22Rv1 (cell line): ENCODE results near the gene TK2.

Experiments
- H3K27ac ChIP-seq: fragments of 450-650 bp; 2 replicates; pipeline ENCODE4 v1.5.1; 2017
- ZFX ChIP-seq: fragments of 450-650 bp; IDR thresholded peaks from 2 replicates; pipeline ENCODE4 v1.6.1; 2017; ENCODE audit warnings: antibody characterized with exemption, borderline replicate concordance
- TF ChIP-seq, protein P1 (sequence below): fragments of 450-650 bp; IDR thresholded peaks from 2 replicates; pipeline ENCODE4 v1.5.1; 2017; ENCODE audit warnings: mild to moderate bottlenecking

The TK2 gene

DNA sequence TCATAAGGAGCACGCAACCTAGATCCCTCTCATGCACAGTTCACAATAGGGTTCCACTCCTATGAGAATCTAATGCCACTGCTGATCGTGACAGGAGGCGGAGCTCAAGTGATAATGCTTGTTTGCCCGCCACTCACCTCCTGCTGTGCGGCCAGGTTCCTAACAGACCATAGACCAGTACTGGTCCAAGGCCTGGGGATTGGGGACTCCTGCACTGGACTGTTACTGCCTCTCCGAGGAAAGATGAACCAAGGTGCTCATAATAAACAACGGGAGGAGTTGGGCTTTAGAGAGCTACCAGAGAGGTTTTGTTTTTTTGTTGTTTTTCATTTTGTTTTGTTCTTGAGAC is 58.2 kb downstream of the TK2 start:
- no peak overlapping the region for H3K27ac ChIP-seq
- TF ChIP-seq, protein P1, sequence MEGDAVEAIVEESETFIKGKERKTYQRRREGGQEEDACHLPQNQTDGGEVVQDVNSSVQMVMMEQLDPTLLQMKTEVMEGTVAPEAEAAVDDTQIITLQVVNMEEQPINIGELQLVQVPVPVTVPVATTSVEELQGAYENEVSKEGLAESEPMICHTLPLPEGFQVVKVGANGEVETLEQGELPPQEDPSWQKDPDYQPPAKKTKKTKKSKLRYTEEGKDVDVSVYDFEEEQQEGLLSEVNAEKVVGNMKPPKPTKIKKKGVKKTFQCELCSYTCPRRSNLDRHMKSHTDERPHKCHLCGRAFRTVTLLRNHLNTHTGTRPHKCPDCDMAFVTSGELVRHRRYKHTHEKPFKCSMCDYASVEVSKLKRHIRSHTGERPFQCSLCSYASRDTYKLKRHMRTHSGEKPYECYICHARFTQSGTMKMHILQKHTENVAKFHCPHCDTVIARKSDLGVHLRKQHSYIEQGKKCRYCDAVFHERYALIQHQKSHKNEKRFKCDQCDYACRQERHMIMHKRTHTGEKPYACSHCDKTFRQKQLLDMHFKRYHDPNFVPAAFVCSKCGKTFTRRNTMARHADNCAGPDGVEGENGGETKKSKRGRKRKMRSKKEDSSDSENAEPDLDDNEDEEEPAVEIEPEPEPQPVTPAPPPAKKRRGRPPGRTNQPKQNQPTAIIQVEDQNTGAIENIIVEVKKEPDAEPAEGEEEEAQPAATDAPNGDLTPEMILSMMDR = no peak
- TF ChIP-seq ZFX = no peak

DNA sequence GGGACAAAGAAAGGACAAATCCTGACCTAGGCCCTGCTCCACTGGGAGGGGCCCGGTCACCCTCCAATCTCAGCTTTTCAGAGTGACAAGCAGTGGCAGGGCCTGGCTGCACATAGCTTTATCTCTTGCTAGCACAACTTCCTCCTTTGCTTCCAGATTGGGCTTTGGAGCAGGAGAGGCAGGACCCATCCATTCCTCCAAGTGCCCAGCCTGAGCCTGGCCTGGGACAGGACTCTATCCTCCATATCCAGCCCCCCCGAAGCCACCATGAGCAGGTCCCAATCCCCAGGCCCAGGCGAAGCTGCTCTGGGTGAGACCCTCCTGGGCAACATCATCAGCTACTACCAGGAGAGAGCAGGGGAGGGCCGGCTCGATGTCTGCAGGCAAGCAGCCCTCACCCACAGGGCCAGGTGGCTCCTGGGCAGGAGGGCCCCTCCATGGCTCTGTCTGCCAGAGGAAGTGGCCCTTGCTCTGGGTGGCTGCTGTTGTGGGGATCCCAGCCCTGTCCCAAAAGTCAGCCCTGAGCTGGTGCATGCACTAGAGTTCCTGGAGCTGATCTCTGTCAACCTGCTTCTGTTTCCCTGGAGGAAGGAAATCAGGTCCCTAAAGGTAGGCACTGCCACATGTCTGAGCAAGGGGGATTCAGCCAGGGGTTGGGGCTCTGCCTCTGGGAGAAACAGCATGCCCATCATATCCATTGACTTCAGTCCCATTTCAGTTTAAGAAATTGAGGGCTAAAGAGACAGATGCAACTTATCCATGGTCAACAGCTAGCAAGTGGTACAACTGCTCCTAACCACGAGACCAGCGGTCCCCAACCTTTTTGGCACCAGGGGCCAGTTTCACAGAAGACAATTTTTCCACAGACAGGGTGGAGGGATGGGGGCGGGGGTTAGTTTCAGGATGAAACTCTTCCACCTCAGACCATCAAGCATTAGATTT is 58.9 kb downstream of the TK2 start:
- TF ChIP-seq, protein P1 = no peak
- TF ChIP-seq ZFX = no peak
- H3K27ac ChIP-seq = no peak overlapping the region

DNA sequence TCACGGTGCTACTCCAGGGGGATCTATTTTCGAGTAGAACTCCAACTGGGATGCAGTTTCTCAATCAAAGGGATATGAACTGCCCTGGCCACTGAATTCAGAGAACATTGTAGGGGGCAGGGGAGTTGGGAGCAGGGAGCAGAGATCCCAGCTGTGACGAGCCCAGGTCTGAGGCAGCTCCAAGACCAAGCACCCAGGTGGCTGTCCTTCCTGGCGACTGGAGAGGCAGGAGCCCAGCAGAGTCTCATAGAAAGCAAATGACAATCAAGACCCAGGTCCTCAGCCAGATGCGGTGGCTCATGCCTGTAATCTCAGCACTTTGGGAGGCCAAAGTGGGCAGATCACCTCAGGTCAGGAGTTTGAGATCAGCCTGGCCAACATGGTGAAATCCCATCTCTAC is 60.1 kb downstream of the TK2 start:
- H3K27ac ChIP-seq = no peak overlapping the region
- TF ChIP-seq, protein P1 = no peak
- no peak for TF ChIP-seq ZFX

DNA sequence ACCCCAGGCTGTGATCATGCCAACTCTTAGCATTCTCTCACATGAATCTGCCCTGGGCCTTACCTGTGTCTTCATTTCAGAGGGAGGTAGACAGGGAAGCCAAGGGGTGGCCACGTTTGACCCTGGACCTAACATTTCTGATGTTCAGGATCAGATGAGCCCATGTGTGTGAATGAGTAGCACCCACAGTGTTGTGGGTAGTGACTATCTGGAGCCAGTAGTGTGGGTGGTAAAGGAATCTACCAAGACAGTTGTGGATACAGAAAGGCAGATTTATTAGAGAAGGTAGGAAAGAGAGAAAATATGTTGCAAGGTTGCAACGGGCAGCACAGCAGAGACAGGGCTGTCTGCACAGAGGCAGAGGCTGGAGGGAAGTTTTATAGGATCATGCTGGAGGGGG is 60.5 kb downstream of the TK2 start:
- H3K27ac ChIP-seq = no peak overlapping the region
- TF ChIP-seq, protein P1 = no peak
- no peak for TF ChIP-seq ZFX

DNA sequence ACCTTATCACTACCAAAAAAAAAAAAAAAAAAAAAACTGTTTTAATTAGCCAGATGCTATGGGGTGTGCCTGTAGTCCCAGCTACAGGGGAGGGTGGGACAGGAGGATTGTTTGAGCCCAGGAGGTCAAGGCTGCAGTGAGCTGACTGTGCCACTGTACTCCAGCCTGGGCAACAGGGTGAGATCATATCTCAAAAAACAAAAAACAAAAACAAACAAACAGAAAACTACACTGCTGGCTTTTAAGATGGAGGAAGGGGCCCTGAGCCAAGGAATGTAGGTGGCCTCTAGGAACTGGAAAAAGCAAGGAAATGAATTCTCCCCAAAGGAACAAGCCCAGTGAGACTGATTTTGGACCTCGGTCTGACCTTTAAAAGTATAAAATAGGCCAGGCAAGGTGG is 61.4 kb downstream of the TK2 start:
- TF ChIP-seq, protein P1 = no peak
- TF ChIP-seq ZFX = no peak
- H3K27ac ChIP-seq = no peak overlapping the region

DNA sequence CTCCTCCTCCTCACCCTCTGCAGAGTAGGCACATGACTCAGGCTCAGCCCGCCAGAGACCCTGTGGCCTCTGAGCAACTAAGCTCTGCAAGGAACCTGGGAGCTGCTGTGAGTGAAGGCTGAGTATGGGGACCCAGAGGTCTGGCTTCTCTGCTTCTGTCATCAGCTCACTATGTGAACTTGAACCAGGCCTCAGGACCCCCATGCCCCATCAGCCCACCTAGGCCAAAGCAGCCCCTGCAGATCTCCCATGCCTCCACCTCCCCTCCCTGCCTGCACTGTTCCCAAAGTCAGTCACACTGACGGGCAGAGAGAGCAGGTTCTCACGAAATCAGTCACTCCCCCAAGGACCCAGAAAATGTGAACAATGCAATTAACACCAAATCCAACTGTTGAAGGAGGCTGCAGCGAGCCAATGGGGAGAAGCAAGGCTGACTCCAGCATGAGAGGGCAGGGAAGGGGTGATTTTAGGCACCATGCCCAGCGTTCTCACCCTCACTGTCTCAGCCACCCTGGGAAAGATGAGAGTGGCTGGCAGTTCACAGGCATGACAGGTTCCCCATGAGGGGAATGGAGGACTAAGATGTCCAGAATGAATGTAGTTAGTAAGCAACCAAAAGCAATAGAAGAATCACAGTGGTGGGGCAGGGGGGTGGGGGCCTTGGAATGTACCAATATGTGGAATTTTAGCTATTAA is 62.2 kb downstream of the TK2 start:
- no peak overlapping the region for H3K27ac ChIP-seq
- TF ChIP-seq ZFX = no peak
- TF ChIP-seq, protein P1 = no peak
